Measurements from ENCODE around the gene THAP11. TPM values are rescaled to one million over a fixed set of nuclear protein-coding genes. Genes with fewer than 3 reads are reported as not detected.

Gene THAP11
- 25.6 to 42.9 TPM (median 41.3 TPM) in 5 replicates for total RNA-seq (2022; extraction: Qiagen RNA extraction; ENCODE audit: low read depth)

GRCh38 chr16:67841816-67842508, at the start of gene THAP11:
Gene THAP11, plus strand, starts transcription at chr16:67842320. Its CDS starts 235 bp downstream, at chr16:67842555.

DNA sequence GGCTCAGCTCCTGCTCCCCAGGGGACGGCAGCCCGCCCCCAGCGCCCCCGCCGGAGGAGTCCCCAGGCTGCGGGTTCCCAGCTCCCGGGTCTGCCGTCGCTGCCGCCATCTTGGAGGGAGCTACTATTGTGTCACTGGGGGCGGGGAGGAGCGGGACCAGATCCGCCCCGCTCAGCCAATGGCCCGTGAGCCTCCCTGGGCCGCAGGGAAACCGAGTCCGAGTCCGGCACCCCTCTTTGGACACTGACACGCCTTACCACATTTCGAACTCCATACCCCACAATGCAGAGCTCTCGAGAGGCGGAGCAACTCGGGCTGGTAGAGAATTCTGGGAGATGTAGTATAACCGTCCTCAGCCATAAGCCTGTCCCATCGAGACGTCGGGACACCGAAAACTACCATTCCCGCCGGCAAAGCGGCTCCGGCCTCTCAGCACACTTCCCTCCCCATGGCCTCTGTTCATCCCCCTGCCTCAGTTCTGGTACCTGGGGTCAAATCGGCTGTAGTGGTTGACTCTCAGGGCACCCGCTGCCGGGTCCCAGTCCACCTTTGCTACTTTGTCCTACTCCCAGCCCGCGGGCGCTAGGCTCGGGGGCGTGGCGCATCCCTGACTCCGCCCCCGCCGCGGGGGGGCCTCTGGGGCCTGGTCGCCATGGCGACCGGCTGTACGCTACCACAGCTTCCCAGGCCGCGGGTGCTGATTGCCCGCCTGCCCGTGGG, 35.5 kb upstream of the THAP11 start, which contains the start of the genes RANBP10 and TSNAXIP1:
RANBP10 (minus strand) TSS at position 133 of the 720 bp plus-strand sequence; CDS start at position 109, 24 bp downstream.
TSNAXIP1 (plus strand) TSS at position 462 of the 720 bp plus-strand sequence. CDS start 261 bp downstream, outside the sequence.

DNA sequence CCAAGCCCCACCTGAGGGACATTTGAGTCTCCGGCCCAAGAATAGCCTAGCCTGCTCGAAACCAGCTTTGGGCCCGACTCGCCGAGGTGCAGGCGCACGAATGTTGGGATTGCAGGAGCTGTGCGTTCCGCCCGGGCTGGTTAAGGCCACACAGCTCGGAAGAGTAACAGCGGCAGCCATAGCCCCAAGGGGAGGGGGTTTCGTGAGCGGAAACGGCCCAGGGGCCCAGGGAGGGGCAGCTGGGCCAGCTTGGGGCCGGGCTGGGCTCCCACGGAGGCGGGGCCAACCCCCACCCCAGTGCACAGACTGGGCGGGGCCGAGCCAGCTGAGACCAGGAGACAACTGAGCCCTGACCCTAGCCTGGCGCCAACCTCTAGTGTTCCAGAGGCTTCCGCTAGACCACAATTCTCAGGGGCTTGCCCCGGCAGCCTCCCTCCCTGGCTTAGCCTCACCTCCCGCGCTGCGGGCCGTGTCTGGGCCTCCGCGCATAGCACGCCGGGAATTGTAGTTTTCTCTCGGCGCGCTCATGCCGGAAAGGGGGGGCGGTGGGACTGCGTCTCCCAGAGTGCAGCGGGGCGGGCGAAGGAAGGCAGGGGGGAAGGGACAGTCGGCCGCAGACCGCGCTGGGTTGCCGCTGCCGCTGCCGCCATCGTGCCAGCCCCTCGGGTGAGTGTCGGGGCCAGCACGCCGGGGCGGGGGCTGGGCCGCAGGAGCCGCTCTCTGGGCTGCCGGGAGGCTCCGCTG, 4.4 kb downstream of the THAP11 start, which contains the start of gene NUTF2:
NUTF2 (plus strand) TSS at position 614 of the 744 bp plus-strand sequence. CDS start 18,198 bp downstream, outside the sequence.

GRCh38 chr16:67847064-67847861, 5.1 kb downstream of the THAP11 start, which contains the start of gene CENPT:
Gene CENPT, minus strand, starts transcription at chr16:67847693. Its CDS starts 13,834 bp downstream, at chr16:67833859.

GRCh38 chr16:67872631-67873434, 30.7 kb downstream of the THAP11 start, which contains the start of gene EDC4:
Gene EDC4, plus strand, starts transcription at chr16:67873052. Its CDS starts 210 bp downstream, at chr16:67873262.

GRCh38 chr16:67884684-67885083, 42.6 kb downstream of the THAP11 start, which contains the start of gene NRN1L:
Gene NRN1L, plus strand, starts transcription at chr16:67884885. Its CDS starts 19 bp downstream, at chr16:67884904.

GRCh38 chr16:67892899-67893742, 51.0 kb downstream of the THAP11 start, which contains the start of gene PSKH1:
Gene PSKH1, plus strand, starts transcription at chr16:67893254. Its CDS starts 15,496 bp downstream, at chr16:67908750.

Other genes starting within 250 kb of the THAP11 start
- 0.49 to 1.8 TPM (median 1.2 TPM) in 5 replicates for gene CARMIL2, start 197.2 kb upstream of the THAP11 start, total RNA-seq (2022; extraction: Qiagen RNA extraction; ENCODE audit: low read depth)
- gene ACD, start 182.1 kb upstream of the THAP11 start, total RNA-seq (2022; extraction: Qiagen RNA extraction; ENCODE audit: low read depth): 24.1 to 37.2 TPM (median 32.7 TPM) in 5 replicates
- 1.2 to 2.1 TPM (median 1.8 TPM) in 5 replicates for gene PARD6A, start 181.4 kb upstream of the THAP11 start, total RNA-seq (2022; extraction: Qiagen RNA extraction; ENCODE audit: low read depth)
- gene ENKD1, start 175.6 kb upstream of the THAP11 start, total RNA-seq (2022; extraction: Qiagen RNA extraction; ENCODE audit: low read depth): 8.0 to 11.8 TPM (median 10.9 TPM) in 5 replicates
- gene C16orf86, start 175.5 kb upstream of the THAP11 start, total RNA-seq (2022; extraction: Qiagen RNA extraction; ENCODE audit: low read depth): 0.06 to 0.17 TPM in 2 of 5 replicates, not detected in the others
- 16.1 to 17.8 TPM (median 17.5 TPM) in 5 replicates for gene GFOD2, start 123.0 kb upstream of the THAP11 start, total RNA-seq (2022; extraction: Qiagen RNA extraction; ENCODE audit: low read depth)
- 8.5 to 11.0 TPM (median 9.6 TPM) in 5 replicates for gene RANBP10, start 35.8 kb upstream of the THAP11 start, total RNA-seq (2022; extraction: Qiagen RNA extraction; ENCODE audit: low read depth)
- 0.32 to 0.56 TPM (median 0.47 TPM) in 5 replicates for gene TSNAXIP1, start 35.4 kb upstream of the THAP11 start, total RNA-seq (2022; extraction: Qiagen RNA extraction; ENCODE audit: low read depth)
- gene NUTF2, start 4.6 kb downstream of the THAP11 start, total RNA-seq (2022; extraction: Qiagen RNA extraction; ENCODE audit: low read depth): 229 to 266 TPM (median 237 TPM) in 5 replicates
- gene CENPT, start 5.4 kb downstream of the THAP11 start, total RNA-seq (2022; extraction: Qiagen RNA extraction; ENCODE audit: low read depth): 27.0 to 30.7 TPM (median 29.1 TPM) in 5 replicates
- 45.9 to 72.1 TPM (median 66.4 TPM) in 5 replicates for gene EDC4, start 30.7 kb downstream of the THAP11 start, total RNA-seq (2022; extraction: Qiagen RNA extraction; ENCODE audit: low read depth)
- gene NRN1L, start 42.6 kb downstream of the THAP11 start, total RNA-seq (2022; extraction: Qiagen RNA extraction; ENCODE audit: low read depth): 0.22 to 0.29 TPM in 2 of 5 replicates, not detected in the others
- 12.7 to 20.2 TPM (median 14.9 TPM) in 5 replicates for gene PSKH1, start 50.9 kb downstream of the THAP11 start, total RNA-seq (2022; extraction: Qiagen RNA extraction; ENCODE audit: low read depth)
- gene CTRL, start 89.5 kb downstream of the THAP11 start, total RNA-seq (2022; extraction: Qiagen RNA extraction; ENCODE audit: low read depth): 1.5 to 2.2 TPM (median 2.0 TPM) in 5 replicates
- gene PSMB10, start 94.5 kb downstream of the THAP11 start, total RNA-seq (2022; extraction: Qiagen RNA extraction; ENCODE audit: low read depth): 45.3 to 56.5 TPM (median 47.3 TPM) in 5 replicates
- 6.7 to 11.9 TPM (median 10.9 TPM) in 5 replicates for gene LCAT, start 101.8 kb downstream of the THAP11 start, total RNA-seq (2022; extraction: Qiagen RNA extraction; ENCODE audit: low read depth)
- gene SLC12A4, start 126.3 kb downstream of the THAP11 start, total RNA-seq (2022; extraction: Qiagen RNA extraction; ENCODE audit: low read depth): 25.2 to 32.7 TPM (median 29.1 TPM) in 5 replicates
- gene DPEP3, start 138.2 kb downstream of the THAP11 start, total RNA-seq (2022; extraction: Qiagen RNA extraction; ENCODE audit: low read depth): not detected in 5 replicates
- not detected in 5 replicates for gene DPEP2, start 157.2 kb downstream of the THAP11 start, total RNA-seq (2022; extraction: Qiagen RNA extraction; ENCODE audit: low read depth)
- gene DPEP2NB, start 173.6 kb downstream of the THAP11 start, total RNA-seq (2022; extraction: Qiagen RNA extraction; ENCODE audit: low read depth): not detected in 5 replicates
- 19.6 to 20.7 TPM (median 20.1 TPM) in 5 replicates for gene DDX28, start 180.9 kb downstream of the THAP11 start, total RNA-seq (2022; extraction: Qiagen RNA extraction; ENCODE audit: low read depth)
- 16.1 to 19.0 TPM (median 18.4 TPM) in 5 replicates for gene DUS2, start 181.0 kb downstream of the THAP11 start, total RNA-seq (2022; extraction: Qiagen RNA extraction; ENCODE audit: low read depth)
- 14.7 to 19.0 TPM (median 18.8 TPM) in 5 replicates for gene NFATC3, start 243.1 kb downstream of the THAP11 start, total RNA-seq (2022; extraction: Qiagen RNA extraction; ENCODE audit: low read depth)

Data from A549 treated with DMSO at 1 μM for 4 hours (cell line).